Mesenchymal stem cell (in vitro differentiated cells and primary cell): ENCODE results near the gene PALS2. TPM values are rescaled to one million over a fixed set of nuclear protein-coding genes. Genes with fewer than 3 reads are reported as not detected.

Experiments used
- DNase-seq: peaks from one replicate; pipeline ENCODE4 v3.0.0-alpha.2; 2013
- H2AFZ ChIP-seq: one replicate; pipeline ENCODE4 v1.6.1; 2013; ENCODE audit warnings: low read depth, mild to moderate bottlenecking, control low read depth, inconsistent platforms, low read length, moderate library complexity
- H2AK5ac ChIP-seq: 2 replicates; pipeline ENCODE4 v1.6.1; 2013; ENCODE audit warnings: low read length, moderate library complexity, mild to moderate bottlenecking, inconsistent platforms; ENCODE audit not compliant: severe bottlenecking
- H2BK120ac ChIP-seq: one replicate; pipeline ENCODE4 v1.6.1; 2013; ENCODE audit warnings: low read depth, mild to moderate bottlenecking, inconsistent platforms, low read length, moderate library complexity
- H2BK12ac ChIP-seq, 2 experiments: one replicate each; pipeline ENCODE4 v1.6.1; 2013; ENCODE audit warnings: inconsistent platforms in 2 of 2, low read length in 2 of 2, mild to moderate bottlenecking in 2 of 2, moderate library complexity in 2 of 2, control low read depth in 1 of 2
- H2BK15ac ChIP-seq: one replicate; pipeline ENCODE4 v1.6.1; 2013; ENCODE audit warnings: mild to moderate bottlenecking, low read depth, inconsistent platforms; ENCODE audit not compliant: poor library complexity, severe bottlenecking
- H2BK5ac ChIP-seq: 2 replicates; pipeline ENCODE4 v1.6.1; 2013; ENCODE audit warnings: low read depth, mild to moderate bottlenecking, low read length, control low read depth, inconsistent platforms; ENCODE audit not compliant: poor library complexity, severe bottlenecking
- H3K14ac ChIP-seq, 2 experiments: one replicate each; pipeline ENCODE4 v1.6.1; 2013; ENCODE audit warnings: inconsistent platforms in 2 of 2, low read length in 2 of 2, control low read depth in 1 of 2, mild to moderate bottlenecking in 1 of 2, moderate library complexity in 1 of 2
- H3K18ac ChIP-seq, 2 experiments: one replicate each; pipeline ENCODE4 v1.6.1; 2013; ENCODE audit warnings: inconsistent platforms in 2 of 2, low read length in 2 of 2, control low read depth in 1 of 2, low read depth in 1 of 2, mild to moderate bottlenecking in 1 of 2
- H3K23ac ChIP-seq, 2 experiments: one replicate each; pipeline ENCODE4 v1.6.1; 2013; ENCODE audit warnings: inconsistent platforms in 2 of 2, low read length in 2 of 2, mild to moderate bottlenecking in 2 of 2, moderate library complexity in 2 of 2, control low read depth in 1 of 2
- H3K27ac ChIP-seq: 2 replicates; pipeline ENCODE4 v1.5.1; 2013; ENCODE audit warnings: mild to moderate bottlenecking, moderate library complexity, low read length, control low read depth, inconsistent platforms; ENCODE audit not compliant: poor library complexity, severe bottlenecking
- H3K27me3 ChIP-seq, 2 experiments: 2 replicates each; pipeline versions ENCODE4 v1.6.1 to v1.7.0; 2013; ENCODE audit warnings: low read length in 2 of 2, mild to moderate bottlenecking in 2 of 2, moderate library complexity in 2 of 2, control low read depth in 1 of 2, inconsistent platforms in 1 of 2; ENCODE audit not compliant: control insufficient read depth in 1 of 2, insufficient read depth in 1 of 2
- H3K36me3 ChIP-seq, 2 experiments: 2 replicates each; pipeline versions ENCODE4 v1.6.1 to v1.7.0; 2013; ENCODE audit warnings: low read length in 2 of 2, control low read depth in 1 of 2, inconsistent platforms in 1 of 2, low read depth in 1 of 2, mild to moderate bottlenecking in 1 of 2; ENCODE audit not compliant: insufficient read depth in 2 of 2, control insufficient read depth in 1 of 2
- H3K4ac ChIP-seq, 2 experiments: one replicate each; pipeline ENCODE4 v1.6.1; 2013; ENCODE audit warnings: inconsistent platforms in 2 of 2, low read length in 2 of 2, mild to moderate bottlenecking in 2 of 2, moderate library complexity in 2 of 2, control low read depth in 1 of 2, low read depth in 1 of 2
- H3K4me1 ChIP-seq: 2 replicates; pipeline ENCODE4 v1.6.1; 2013; ENCODE audit warnings: low read depth, low read length, control low read depth; ENCODE audit not compliant: control insufficient read depth, insufficient read depth
- H3K4me2 ChIP-seq: 2 replicates; pipeline ENCODE4 v1.6.1; 2013; ENCODE audit warnings: low read length, mild to moderate bottlenecking, inconsistent platforms; ENCODE audit not compliant: poor library complexity, severe bottlenecking
- H3K4me3 ChIP-seq, 2 experiments: 2 replicates each; pipeline versions ENCODE4 v1.5.1 to v1.7.0; 2013; ENCODE audit warnings: low read length in 2 of 2, mild to moderate bottlenecking in 2 of 2, control low read depth in 1 of 2, low read depth in 1 of 2; ENCODE audit not compliant: insufficient read depth in 1 of 2
- H3K79me1 ChIP-seq: replicated peaks from 2 replicates; pipeline ENCODE4 v1.6.1; 2013; ENCODE audit warnings: mild to moderate bottlenecking, control low read depth, low read length, inconsistent platforms; ENCODE audit not compliant: poor library complexity, severe bottlenecking
- H3K9ac ChIP-seq: 2 replicates; pipeline ENCODE4 v1.7.0; 2013; ENCODE audit warnings: mild to moderate bottlenecking, low read length, moderate library complexity
- H3K9me3 ChIP-seq: 2 replicates; pipeline ENCODE4 v1.7.0; 2013; ENCODE audit warnings: mild to moderate bottlenecking, low read length; ENCODE audit not compliant: control insufficient read depth
- H4K8ac ChIP-seq: one replicate; pipeline ENCODE4 v1.6.1; 2013; ENCODE audit warnings: inconsistent platforms, mild to moderate bottlenecking, low read length, moderate library complexity
- H4K91ac ChIP-seq: one replicate; pipeline ENCODE4 v1.6.1; 2013; ENCODE audit warnings: mild to moderate bottlenecking, low read length, inconsistent platforms
- WGBS: methylation state at CpG from one replicate; pipeline ENCODE4 v1.1.7; 2013; ENCODE audit warnings: mixed read lengths; 5-methylcytosine and 5-hydroxymethylcytosine counted together
- polyA plus RNA-seq, 2 experiments: library from polyadenylated mRNA; stranded (reverse); fragments of 200-250 nt; gene quantifications; one replicate each; pipeline ENCODE4 v1.2.3, GENCODE V29; 2013

PALS2 gene, protein sequence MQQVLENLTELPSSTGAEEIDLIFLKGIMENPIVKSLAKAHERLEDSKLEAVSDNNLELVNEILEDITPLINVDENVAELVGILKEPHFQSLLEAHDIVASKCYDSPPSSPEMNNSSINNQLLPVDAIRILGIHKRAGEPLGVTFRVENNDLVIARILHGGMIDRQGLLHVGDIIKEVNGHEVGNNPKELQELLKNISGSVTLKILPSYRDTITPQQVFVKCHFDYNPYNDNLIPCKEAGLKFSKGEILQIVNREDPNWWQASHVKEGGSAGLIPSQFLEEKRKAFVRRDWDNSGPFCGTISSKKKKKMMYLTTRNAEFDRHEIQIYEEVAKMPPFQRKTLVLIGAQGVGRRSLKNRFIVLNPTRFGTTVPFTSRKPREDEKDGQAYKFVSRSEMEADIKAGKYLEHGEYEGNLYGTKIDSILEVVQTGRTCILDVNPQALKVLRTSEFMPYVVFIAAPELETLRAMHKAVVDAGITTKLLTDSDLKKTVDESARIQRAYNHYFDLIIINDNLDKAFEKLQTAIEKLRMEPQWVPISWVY
- 14.2 TPM for polyA plus RNA-seq (2013, experiment 1 of 2)
- 13.4 TPM for polyA plus RNA-seq (2013, experiment 2 of 2)

DNA sequence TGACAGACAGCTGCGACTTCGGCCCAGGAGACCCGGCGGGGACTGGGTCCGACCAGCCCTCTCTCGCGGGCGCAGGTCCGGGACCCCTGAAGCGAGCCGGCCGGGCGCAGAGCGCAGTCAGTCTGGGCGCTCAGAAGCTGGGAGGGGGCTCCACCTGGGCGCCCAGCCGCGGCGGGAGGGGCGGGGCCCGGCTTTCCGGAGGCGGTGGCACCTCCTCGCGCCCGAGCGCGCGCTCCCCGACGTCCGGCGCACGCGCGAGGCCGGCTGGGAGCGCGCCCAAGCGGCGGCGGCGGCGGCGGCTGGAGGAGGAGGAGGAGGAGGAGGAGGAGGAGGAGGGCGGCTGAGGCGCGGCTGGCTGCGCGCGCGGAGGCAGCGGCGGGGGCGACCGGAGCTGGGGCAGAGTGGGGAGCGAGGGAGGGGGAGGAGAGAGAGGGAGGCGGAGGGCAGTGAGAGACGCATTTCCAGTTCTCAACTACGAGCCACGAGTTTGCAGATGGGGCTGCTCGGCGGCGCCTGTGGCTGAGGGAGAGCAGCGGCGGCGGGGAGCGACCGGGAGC lies at the start of gene PALS2:
Gene PALS2, plus strand, starts transcription at position 456 of the 557 bp plus-strand sequence. CDS start 50,216 bp downstream, outside the sequence.
- H3K23ac ChIP-seq = peak within 1 kb of the TSS in 1 of 2 experiments; percentile 95
- no peaks in the 10 kb centered on the region for H3K9me3 ChIP-seq
- under 1% methylated on average over 48 of the region's 69 CpGs for WGBS

DNA sequence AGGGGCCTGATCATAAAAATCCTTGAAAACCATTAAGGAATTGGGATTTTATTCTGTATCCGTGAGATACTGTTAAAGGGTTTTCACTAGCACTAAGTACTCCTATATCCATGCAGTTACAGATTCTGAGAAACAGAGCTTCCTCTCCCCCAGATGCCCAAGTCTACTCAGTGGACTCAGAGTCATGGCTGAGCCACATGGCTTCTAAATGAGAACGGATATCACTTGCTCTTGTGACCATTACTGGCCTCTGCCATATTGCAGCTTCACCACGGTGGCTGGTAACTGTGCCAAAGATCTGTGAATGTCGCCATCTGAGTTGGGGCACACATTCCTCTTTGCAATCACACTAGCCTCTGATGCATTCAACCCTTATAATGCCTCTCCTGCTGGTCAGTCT lies 42.0 kb upstream of the PALS2 start:
- no peaks in the 10 kb centered on the region for H3K9me3 ChIP-seq
- H2BK5ac ChIP-seq = no peak overlapping the region
- no peak overlapping the region for H3K18ac ChIP-seq
- H2AK5ac ChIP-seq = no peak overlapping the region
- no peak overlapping the region for H3K4ac ChIP-seq
- H4K8ac ChIP-seq = no peak overlapping the region
- H3K23ac ChIP-seq = no peak overlapping the region
- H4K91ac ChIP-seq = no peak overlapping the region
- no peak overlapping the region for H2BK12ac ChIP-seq
- WGBS = 97% methylated on average over 4 of the region's 4 CpGs
- H3K4me1 ChIP-seq = no peaks in the 10 kb centered on the region
- H3K4me2 ChIP-seq = no peak overlapping the region
- no peak overlapping the region for H3K4me3 ChIP-seq
- DNase-seq = no peak
- H2AFZ ChIP-seq = no peak overlapping the region
- no peak overlapping the region for H3K9ac ChIP-seq
- H3K27ac ChIP-seq = no peak overlapping the region
- peaks cover 0 to 10% of the 10 kb centered on the region in 2 experiments for H3K27me3 ChIP-seq
- H3K36me3 ChIP-seq = no peaks in the 10 kb centered on the region
- no peak overlapping the region for H2BK15ac ChIP-seq
- H3K79me1 ChIP-seq = no peaks in the 10 kb centered on the region
- no peak overlapping the region for H3K14ac ChIP-seq
- no peak overlapping the region for H2BK120ac ChIP-seq

More for the DNA sequence above, at the start of gene PALS2:
- H2BK5ac ChIP-seq = peak within 1 kb of the TSS; percentile 77
- no peak within 1 kb of the TSS for H2AK5ac ChIP-seq
- H2AFZ ChIP-seq = peak within 1 kb of the TSS; percentile 98
- peak within 1 kb of the TSS in 1 of 2 experiments; percentile 92 for H2BK12ac ChIP-seq
- peaks cover 0 to 15% of the 10 kb centered on the region in 2 experiments for H3K27me3 ChIP-seq
- peak within 1 kb of the TSS; percentile 87 to 88 for H3K14ac ChIP-seq
- H3K9ac ChIP-seq = peak within 1 kb of the TSS; percentile 91
- peak within 1 kb of the TSS; percentile 90 to 92 for H3K4me3 ChIP-seq
- peak within 1 kb of the TSS; percentile 81 for H4K8ac ChIP-seq
- peaks cover 2% of the 10 kb centered on the region for H3K79me1 ChIP-seq
- no peaks in the 10 kb centered on the region for H3K4me1 ChIP-seq
- H3K36me3 ChIP-seq = no peaks in the 10 kb centered on the region
- peak within 1 kb of the TSS; percentile 80 for H3K27ac ChIP-seq
- H2BK120ac ChIP-seq = peak within 1 kb of the TSS; percentile 84
- DNase-seq = peak; percentile 77
- H2BK15ac ChIP-seq = peak within 1 kb of the TSS; percentile 98
- H3K4me2 ChIP-seq = peak within 1 kb of the TSS; percentile 80
- peak within 1 kb of the TSS; percentile 46 for H4K91ac ChIP-seq
- H3K4ac ChIP-seq = peak within 1 kb of the TSS in 1 of 2 experiments; percentile 68
- peak within 1 kb of the TSS; percentile 89 to 93 for H3K18ac ChIP-seq

DNA sequence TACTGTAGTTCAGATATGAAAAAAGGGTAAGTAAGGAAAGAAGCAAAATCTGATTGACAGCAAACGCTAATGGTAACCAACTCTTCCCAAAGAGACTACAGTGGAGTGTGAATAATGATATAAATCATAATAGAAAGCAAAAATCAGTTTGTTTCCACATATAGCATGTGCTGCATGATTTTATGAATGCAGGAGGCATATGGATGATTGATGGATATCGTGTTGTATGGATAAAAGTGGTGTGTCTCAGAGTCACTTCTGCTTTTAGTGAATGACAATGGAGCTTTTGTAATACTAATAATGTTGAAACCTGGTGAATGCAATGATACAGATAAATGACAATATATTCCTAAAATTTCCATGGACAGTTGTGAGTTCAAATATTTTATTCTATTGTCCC lies 36.6 kb upstream of the PALS2 start:
- Histone ChIP-seq H3K9me3 (no peaks in the 10 kb centered on the region), H2BK120ac (no peak overlapping the region), H2BK15ac (no peak overlapping the region), H4K8ac (no peak overlapping the region), H2AFZ (no peak overlapping the region), H3K18ac (no peak overlapping the region), H3K79me1 (no peaks in the 10 kb centered on the region), H3K4me2 (no peak overlapping the region), H3K27ac (no peak overlapping the region), H2BK12ac (no peak overlapping the region), H3K14ac (no peak overlapping the region), H3K4me1 (no peaks in the 10 kb centered on the region), H4K91ac (no peak overlapping the region), H2BK5ac (no peak overlapping the region), H3K4me3 (no peak overlapping the region), H2AK5ac (no peak overlapping the region), H3K23ac (no peak overlapping the region), H3K36me3 (no peaks in the 10 kb centered on the region), H3K4ac (no peak overlapping the region), H3K9ac (no peak overlapping the region), H3K27me3 (peaks cover 0 to 10% of the 10 kb centered on the region in 2 experiments)
- DNase-seq = no peak
- 71% methylated on average over 1 of the region's 2 CpGs for WGBS

DNA sequence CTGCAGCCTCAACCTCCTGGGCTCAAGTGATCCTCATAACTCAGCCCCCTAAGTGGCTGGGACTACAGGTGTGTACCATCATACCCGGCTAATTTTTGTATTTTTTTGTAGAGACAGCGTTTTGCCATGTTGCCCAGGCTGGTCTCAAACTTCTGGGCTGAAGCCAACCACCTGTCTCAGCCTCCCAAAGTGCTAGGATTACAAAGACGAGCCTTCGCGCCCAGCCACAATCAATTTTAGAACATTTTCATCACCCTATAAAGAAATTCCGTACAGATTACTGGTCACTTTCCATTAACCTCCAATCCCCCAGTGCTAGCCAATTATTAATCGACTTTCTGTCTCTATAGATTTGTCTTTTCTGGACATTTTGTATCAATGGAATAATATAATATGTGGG lies 32.3 kb upstream of the PALS2 start:
- H2BK5ac ChIP-seq = no peak overlapping the region
- H3K9ac ChIP-seq = no peak overlapping the region
- DNase-seq = no peak
- H2BK120ac ChIP-seq = no peak overlapping the region
- H2AFZ ChIP-seq = no peak overlapping the region
- H2AK5ac ChIP-seq = no peak overlapping the region
- H3K36me3 ChIP-seq = no peaks in the 10 kb centered on the region
- H3K23ac ChIP-seq = no peak overlapping the region
- H4K91ac ChIP-seq = no peak overlapping the region
- H3K9me3 ChIP-seq = no peaks in the 10 kb centered on the region
- H4K8ac ChIP-seq = no peak overlapping the region
- no peak overlapping the region for H2BK15ac ChIP-seq
- H3K4ac ChIP-seq = no peak overlapping the region
- no peak overlapping the region for H3K14ac ChIP-seq
- WGBS = 82% methylated on average over 5 of the region's 7 CpGs
- no peak overlapping the region for H2BK12ac ChIP-seq
- H3K4me1 ChIP-seq = no peaks in the 10 kb centered on the region
- H3K27ac ChIP-seq = no peak overlapping the region
- no peaks in the 10 kb centered on the region for H3K79me1 ChIP-seq
- no peak overlapping the region for H3K4me2 ChIP-seq
- H3K4me3 ChIP-seq = no peak overlapping the region
- no peak overlapping the region for H3K18ac ChIP-seq
- H3K27me3 ChIP-seq = peaks cover 0 to 4% of the 10 kb centered on the region in 2 experiments
